DND-41 (cell line): Measurements from ENCODE around the gene GHITM.

Experiments used
- CTCF ChIP-seq: IDR thresholded peaks from 2 replicates; pipeline ENCODE4 v1.5.1; 2012; ENCODE audit warnings: borderline replicate concordance, low read length, moderate library complexity, mild to moderate bottlenecking; ENCODE audit not compliant: poor library complexity, severe bottlenecking; ENCODE audit errors: extremely low read depth
- EZH2 ChIP-seq: IDR thresholded peaks from 3 replicates; pipeline ENCODE4 v1.6.1; 2012; ENCODE audit warnings: borderline replicate concordance, low read depth, mild to moderate bottlenecking, moderate library complexity, low read length, inconsistent platforms; ENCODE audit not compliant: severe bottlenecking

GRCh38 chr10:84173501-84173929, 34.2 kb downstream of the GHITM start, which contains the start of gene GPR15LG:
- TF ChIP-seq CTCF (no peak), EZH2 (no peak)
